IPS-NIHi7 (cell line): ENCODE measurements around the gene TECTA.

Source experiments
- DNase-seq: peaks from one replicate; pipeline ENCODE4 v3.0.0; 2012; ENCODE audit warnings: mixed read lengths; ENCODE audit errors: extremely low spot score

The TECTA gene

DNA sequence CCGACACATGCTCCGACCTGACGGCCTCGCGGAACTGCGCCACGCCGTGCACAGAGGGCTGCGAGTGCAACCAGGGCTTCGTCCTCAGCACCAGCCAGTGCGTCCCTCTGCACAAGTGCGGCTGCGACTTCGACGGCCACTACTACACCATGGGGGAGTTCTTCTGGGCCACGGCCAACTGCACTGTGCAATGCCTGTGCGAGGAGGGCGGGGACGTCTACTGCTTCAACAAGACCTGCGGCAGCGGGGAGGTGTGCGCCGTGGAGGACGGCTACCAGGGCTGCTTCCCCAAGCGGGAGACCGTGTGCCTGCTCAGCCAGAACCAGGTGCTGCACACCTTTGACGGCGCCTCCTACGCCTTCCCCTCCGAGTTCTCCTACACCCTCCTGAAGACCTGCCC, 26.8 kb downstream of the TECTA start:
- no peak for DNase-seq

DNA sequence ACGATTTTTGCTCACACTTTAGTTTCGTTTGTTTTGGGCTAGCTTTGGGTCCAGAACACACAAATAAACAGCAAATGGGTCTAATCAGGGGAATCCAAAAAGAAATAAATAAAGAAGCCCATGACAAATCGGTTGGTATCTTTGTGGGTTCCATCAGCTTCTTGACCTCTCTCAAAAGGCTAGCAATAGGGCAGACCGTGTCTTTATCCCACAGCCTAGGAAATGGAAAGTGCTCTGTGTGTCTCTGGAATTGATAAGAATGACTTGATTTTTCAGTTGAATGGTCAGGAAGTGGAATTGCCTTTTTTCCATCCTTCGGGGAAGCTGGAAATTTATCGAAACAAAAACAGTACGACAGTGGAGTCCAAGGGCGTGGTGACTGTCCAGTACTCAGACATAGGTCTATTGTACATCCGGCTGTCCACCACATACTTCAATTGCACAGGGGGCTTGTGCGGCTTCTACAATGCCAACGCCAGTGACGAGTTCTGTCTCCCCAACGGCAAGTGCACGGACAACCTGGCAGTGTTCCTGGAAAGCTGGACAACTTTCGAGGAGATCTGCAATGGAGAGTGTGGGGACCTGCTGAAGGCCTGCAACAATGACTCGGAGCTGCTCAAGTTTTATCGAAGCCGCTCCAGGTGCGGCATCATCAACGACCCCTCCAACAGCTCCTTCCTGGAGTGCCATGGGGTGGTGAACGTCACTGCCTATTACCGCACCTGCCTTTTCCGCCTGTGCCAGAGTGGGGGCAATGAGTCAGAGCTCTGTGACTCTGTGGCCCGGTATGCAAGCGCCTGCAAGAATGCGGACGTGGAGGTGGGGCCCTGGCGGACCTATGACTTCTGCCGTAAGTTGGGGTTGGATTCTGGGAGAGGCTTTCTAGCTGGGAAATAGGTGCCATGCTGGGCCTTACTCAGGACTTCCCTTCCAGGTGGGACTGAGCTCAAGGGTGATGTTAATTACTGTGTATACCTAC, 28.6 kb downstream of the TECTA start:
- DNase-seq: no peak

DNA sequence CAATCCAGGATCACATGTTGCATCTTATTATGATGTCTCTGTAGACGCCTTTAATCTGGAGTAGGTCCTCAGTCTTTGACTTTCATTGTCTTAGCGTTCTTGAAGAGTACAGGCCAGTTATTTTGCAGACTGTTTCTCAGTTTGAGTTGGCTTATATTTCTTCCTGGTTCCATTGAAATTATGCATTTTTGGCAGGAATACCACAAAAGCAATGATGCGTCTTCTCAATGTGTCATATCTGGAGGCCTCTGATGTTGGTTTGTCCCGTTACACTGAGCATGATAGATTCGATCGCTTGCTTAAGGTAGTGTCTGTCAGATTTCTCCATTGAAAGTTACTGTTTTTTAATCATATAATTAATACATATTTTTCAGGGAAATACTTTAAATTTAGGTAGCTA, 30.6 kb downstream of the TECTA start:
- DNase-seq: no peak

DNA sequence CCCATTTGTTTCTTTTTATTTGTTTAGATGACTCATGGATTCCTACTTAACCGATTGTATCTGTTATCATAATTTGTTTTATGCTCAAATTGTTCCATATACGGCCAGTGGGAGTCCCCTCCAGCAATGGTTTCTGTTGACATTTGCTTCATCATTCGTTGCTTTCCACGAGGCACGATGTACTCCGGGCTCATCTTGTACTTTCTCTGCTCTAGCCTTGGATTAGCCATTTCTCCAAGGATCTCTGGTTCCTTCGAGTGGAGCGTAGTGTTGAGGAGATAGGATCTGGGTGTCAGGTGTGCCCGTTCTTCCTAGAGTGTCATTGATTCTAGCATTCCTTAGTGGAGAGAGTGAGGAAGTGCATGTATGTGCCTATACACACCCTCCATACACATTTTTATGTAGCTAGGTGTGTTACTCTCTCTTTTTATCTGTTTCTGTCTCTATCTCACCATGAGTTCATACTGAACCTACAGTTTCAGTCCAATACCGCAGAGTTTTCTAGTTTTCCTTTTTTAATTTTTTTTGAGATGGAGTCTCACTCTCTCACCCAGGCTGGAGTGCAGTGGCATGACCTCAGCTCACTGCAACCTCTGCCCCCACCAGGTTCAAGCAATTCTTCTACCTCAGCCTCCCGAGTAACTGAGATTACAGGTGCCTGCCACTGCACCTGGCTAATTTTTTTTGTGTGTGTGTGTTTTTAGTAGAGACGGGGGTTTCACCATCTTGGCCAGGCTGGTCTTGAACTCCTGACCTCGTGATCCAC, 31.4 kb downstream of the TECTA start:
- no peak for DNase-seq

DNA sequence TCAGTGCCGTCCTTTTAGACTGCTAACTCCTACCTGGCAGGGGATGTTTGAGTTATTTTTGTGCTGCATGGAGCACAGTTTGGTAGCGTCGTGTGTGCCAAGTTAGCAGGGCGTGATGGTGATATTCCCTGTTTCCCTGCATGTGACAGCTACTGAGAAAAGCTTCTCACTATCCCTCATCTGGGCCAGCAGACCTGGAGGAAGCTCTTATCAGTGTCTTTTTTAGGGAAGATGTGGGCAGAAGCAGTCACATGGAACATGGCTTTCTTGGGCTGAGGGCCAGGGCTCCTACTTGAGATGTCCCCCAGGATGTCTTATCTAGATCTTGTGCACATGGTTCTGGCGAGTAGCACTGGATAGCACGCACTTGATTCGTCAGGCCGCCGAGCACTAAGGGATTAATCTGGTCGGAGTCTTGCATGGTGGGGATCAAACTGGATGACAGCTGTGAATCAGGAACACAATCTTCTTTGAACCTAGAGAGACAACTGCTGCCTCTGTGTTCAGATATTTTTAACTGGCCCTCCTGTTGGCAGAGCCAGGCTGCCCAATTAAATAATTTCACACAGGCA, 33.8 kb downstream of the TECTA start:
- DNase-seq: no peak

DNA sequence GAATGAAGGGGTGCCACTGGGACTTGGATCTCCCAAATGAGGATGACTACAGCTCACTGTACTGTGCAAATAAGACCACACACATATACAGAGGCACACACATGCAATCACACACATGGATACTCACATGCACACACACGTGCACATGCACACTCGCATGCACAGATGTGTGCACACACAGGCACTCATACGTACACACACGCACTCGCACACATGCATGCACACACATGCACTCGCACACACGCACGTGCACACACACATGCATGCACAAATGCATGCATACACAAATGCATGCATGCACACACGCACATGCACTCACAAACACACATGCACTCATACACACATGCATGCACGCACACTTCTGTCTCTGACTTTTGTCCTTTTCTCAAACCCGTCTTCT, 36.0 kb downstream of the TECTA start:
- DNase-seq: no peak

DNA sequence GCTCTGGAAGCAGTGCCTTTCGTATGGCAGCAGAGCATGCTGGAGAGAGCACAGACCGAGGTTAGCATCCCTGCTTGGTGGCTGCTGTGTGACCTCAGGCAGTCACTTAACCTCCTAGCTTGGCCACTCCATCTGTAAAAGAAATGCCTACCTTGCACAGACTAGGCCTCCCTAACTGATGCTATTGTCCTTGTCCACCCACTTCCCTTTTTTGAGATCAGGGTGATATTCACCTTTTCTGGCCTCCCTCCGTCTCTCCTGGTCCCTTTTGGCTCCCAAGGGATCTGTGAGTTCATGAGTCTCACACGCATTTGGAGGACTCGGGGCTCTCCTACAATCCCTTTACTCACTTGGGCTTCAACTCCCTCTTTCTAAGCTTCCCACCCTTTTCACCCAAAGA, 37.2 kb downstream of the TECTA start:
- no peak for DNase-seq

DNA sequence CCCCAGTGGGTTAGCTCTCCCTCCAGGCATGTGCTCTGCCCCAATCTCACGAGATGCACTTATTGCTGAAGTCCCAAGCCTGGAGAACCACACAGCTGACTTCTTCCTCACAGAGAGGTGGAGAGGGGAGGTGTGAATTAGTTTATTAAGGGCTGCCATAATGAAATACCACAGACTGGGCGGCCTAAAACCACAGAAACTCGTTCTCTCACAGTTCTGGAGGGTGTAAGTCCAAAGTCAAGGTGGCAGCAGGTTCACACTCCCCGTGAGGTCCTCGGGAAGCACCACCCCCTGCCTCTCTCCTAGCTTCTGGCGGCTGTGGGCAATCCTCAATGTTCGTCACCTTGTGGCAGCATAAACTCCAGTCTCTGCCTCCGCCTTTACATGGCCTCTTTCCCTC, 39.3 kb downstream of the TECTA start:
- no peak for DNase-seq

DNA sequence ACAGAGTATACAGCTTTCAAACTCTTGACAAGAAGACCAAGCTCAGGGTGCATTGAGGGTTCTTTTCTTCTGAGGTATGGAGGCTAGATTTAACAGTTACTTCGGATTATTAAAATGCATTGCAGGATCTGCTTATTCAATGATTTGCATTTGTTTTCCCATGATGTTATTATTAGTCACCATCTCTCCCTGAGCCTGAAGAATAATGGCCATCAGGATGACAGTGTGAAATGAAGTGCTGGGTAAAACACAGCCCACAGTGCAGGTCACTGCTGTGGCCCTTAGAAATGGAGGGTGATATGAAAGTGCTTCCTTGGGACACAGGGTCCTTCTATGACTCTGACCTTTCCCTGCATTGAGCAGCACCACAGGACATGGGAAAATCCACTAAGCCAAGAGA, 40.0 kb downstream of the TECTA start:
- no peak for DNase-seq

DNA sequence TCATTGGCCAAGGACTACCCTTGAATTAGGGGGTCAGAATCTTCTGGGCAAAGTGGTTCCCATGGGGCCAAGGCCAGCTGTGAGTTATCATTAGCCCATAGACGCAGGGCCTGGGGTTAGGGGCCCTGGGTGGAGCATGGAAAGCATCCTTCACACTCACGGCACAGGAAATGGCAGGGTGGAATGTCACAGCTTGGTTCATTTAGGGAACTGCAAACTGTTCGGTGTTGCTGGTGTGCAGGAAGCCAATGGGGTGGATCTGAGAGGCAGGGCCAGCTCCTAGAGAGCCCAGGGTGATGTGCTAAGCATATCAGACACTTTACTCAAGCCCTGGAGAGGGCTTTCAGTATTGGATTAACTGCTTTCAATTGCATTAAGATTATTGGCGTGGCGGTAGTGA, 42.9 kb downstream of the TECTA start:
- DNase-seq: no peak

DNA sequence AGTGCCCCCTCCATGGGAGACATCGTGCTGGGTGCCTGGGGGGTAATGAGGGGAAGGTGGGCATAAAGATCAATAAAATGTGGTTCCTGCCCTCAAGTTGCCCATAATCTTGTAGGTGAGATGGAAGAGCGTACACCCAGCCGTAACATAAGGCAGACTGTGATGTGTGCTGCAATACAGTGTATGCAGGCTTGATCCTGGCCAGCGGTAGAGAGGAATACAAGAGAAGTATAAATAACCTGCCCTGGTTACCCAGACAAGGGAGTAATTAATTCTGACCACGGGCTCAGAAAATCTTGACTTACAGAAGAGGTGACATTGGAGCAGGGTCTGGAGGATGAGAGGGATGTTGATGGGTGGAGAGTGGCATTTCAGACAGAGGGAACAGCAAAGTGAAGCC, 43.7 kb downstream of the TECTA start:
- DNase-seq: no peak

DNA sequence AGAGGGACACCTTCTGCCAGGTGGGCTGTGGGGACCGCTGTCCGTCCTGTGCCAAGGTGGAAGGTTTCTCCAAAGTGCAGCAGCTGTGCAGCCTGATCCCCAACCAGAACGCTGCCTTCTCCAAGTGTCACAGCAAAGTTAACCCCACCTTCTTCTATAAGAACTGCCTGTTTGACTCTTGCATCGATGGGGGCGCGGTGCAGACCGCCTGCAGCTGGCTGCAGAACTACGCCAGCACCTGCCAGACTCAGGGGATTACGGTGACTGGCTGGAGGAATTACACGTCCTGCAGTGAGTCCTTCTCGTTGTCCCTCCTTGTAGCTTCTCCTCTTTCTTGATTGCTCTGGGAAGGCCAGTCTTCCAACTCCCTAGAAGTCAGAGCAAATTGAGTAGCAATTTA, 44.8 kb downstream of the TECTA start:
- no peak for DNase-seq

DNA sequence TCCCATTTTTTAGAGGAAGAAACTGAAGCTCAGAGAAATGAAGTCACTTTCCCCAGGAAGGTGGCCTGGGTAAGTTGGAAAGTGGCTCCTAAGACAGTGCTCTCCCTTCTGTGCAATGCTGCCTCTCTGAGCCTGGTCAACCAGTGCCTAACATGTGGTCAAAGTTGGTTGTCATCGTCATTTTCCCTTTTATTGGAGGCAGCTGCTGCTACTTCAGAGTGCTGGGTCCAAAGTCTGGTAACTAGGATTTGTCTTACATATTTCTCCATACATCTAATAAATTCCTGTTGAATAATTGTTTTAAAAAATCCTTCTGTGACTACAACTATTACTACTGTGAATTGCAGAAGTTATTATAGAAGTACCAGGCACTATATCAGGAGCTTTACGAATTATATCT, 48.1 kb downstream of the TECTA start:
- DNase-seq: no peak

DNA sequence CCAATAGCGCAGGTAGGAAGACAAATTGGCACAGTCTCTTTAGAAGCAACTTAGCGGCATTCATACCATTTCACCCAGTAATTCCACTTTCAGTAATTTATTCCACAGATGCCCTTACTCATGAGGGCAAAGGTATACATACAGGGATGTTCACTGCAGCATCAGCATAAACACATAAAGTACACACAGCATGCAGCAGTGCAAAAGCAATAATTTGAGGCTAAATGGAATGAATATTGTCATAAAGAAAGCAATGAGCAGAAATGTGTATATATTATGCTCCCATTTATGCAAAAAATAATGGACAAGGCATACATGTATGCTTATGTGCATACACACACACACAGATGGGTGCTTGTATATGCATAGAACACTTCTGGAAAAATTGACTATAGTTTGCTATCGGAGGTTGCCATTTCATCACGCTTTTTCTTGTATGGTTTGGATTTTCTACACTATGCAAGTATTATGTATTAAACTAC, 50.2 kb downstream of the TECTA start:
- no peak for DNase-seq

DNA sequence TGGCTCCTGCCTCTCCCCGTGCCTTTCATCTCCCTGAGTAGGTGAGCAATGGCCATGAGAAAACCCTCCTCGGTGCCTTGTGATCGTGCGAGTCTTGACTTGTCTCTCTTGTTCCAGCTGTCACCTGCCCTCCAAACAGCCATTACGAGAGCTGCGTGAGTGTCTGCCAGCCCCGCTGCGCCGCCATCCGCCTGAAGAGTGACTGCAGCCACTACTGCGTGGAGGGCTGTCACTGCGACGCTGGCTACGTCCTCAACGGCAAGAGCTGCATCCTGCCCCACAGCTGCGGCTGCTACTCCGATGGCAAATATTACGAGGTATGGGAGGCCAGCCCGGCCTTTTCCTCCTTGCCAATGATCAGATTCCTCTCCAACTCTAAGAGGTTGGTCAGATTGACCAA, 51.7 kb downstream of the TECTA start:
- no peak for DNase-seq

DNA sequence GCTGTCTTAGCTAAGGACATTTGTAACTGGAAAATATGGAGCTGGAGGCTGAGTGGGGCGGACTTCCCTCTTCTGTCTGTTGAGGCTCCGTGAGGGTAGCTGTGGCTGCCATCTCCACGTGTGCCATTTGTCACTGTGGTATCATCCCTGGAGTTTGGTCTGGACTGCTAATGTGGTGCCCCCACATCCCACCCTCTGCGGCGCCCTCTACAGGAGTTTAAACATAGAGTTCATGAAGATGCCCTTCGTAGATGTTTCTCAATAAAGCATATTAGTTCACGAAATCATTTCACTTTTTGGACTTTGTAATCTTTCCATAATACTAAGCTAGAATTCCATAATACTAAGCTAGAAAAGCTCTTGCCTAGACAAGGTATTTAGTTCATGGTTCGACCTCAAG, 52.4 kb downstream of the TECTA start:
- peak; percentile 52 for DNase-seq

DNA sequence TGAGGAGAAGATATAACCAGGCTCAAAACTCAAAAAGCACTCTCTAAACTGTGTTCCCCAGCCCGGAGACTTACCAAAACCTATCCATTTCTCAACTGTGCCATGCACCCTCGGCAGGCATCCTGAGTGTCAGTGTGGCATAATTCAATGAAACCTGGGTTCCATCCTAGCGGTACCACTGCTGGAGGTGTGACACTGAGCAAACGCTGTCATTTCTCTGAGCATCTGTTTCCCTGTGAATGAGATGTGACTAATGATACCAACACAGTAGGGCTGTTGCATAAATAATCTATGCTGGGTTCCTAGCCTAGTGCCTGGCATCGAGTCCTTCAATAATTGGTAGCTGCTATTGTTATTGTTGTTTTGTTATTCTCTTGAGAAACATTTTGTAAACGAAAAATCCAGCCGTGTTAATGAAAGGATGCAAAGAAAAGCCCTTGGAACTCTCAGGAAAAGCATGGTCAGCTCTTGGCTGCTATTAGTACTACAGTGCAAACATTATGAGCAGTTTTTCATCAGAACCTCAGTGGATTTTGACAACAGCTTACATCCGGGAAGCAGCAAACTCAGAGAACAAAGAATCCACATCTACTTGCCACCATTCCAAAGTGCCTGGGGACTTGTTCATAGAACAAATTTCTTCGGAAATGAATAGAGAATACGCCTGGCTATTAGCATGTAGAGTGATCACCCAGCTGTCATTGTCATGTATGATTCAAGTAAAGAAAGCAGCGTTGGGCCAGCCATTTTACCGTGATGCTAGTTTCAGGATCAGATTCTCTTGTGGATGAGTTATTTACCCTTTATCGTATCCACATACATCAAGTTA, 53.7 kb downstream of the TECTA start:
- no peak for DNase-seq

DNA sequence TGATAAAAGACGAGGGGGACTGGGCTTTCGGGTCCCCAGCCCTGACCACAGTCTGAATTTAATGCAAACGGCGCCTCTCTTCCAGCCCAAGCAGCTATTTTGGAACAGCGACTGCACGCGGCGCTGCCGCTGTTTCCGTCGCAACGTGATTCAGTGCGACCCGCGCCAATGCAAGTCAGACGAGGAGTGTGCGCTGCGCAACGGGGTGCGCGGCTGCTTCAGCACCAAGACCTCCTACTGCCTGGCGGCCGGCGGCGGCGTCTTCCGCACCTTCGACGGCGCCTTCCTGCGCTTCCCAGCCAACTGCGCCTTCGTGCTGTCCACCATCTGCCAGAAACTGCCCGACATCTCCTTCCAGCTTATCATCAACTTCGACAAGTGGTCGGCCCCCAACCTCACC, 56.7 kb downstream of the TECTA start:
- no peak for DNase-seq

DNA sequence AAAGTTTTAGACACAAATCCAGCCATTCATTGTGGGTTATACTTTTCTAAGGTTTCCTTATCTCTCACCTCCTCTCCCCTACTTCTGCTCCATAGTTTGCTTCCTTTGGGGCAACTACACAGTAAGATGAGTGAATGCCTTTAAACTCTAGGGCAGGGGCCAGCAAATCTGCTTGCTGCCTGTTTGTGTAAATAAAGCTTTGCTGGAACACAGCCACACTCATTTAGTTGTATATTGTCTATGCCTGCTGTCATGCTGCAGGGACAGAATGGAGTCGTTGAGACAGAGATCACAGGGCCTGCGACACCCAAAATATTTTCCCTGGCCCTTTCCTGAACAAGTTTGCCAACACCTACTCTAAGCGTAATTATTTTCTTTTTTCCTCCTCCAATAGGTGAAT, 58.7 kb downstream of the TECTA start:
- no peak for DNase-seq

DNA sequence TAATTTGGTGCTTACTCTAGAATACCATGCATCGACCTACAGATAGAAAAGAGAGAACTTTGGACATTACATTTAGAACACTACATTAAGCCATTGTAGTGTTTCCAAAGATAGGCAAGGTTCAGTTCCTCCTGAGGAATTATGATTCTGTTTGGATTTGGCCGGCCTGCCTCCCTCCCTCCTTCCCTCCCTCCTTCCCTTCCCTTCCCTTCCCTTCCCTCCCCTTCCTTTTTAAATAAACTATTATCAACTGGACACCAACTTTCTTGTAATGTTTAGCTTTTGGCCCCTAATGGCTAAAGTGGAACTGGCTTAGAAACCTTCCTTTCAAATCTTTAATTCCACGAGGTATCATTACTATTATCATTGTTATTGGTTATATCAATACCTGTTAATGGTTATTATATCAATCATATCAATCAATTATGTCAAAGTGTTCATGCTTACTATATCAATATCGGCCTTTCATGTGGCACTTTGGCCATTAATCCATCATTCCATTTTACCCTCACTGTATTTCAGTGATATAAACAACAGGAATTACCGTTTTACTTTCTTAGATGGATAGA, 60.4 kb downstream of the TECTA start:
- no peak for DNase-seq

DNA sequence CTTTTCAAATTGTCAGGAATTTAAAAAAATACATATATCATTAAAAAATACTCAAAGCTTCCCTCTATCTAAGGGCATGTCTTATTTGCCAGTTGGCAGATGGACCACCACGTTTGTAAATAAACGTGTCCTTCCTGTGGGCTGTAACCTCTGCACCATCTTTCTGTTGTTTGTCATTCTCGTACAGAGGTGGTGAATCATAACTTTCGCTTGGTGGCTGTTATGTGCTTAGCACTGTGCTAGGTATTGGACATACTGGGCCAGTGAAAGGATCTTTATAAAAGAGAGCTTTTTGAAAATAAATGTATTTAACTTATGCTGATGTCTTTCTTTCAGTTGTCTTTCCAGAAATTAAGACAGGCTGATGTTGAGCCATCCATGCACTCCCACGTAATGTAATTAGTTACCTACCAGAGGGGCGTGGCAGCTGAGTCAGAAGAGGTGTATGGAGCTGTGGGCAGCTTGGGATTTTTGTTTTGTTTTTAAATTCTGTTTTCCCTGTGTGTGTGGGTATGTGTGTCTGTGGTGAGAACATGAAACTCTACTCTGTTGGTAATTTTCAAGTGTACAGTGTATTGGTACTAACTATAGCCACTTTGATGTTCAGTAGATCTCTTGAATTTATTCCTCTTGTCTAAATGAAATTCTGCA, 62.7 kb downstream of the TECTA start:
- no peak for DNase-seq
